Skeletal muscle tissue (tissue), 4 donors: ENCODE measurements around the gene ADIPOR2. TPM values are rescaled to one million over a fixed set of nuclear protein-coding genes. Genes with fewer than 3 reads are reported as not detected.
A peak's percentile ranks its signal among the peaks of the same experiment; 100 is the strongest.

ENCODE experiments used
- H3K27ac ChIP-seq: one replicate; pipeline ENCODE4 v1.7.0; 2013; ENCODE audit warnings: mild to moderate bottlenecking, low read depth, low read length, inconsistent platforms
- H3K27me3 ChIP-seq, 3 donors: one replicate each; pipeline ENCODE4 v1.7.0; 2013; ENCODE audit warnings: low read length in 3 of 3; ENCODE audit not compliant: control insufficient read depth in 3 of 3, insufficient read depth in 3 of 3
- H3K36me3 ChIP-seq, 3 donors: one replicate each; pipeline ENCODE4 v1.7.0; 2013; ENCODE audit warnings: low read length in 3 of 3; ENCODE audit not compliant: control insufficient read depth in 3 of 3, insufficient read depth in 3 of 3
- H3K4me1 ChIP-seq, 3 donors: one replicate each; pipeline ENCODE4 v1.7.0; 2013; ENCODE audit warnings: low read length in 3 of 3, mild to moderate bottlenecking in 3 of 3; ENCODE audit not compliant: control insufficient read depth in 3 of 3, insufficient read depth in 3 of 3
- H3K4me3 ChIP-seq, 3 donors: one replicate each; pipeline ENCODE4 v1.7.0; 2013; ENCODE audit warnings: low read length in 3 of 3
- H3K9ac ChIP-seq, 3 donors: one replicate each; pipeline ENCODE4 v1.7.0; 2013; ENCODE audit warnings: low read length in 3 of 3, mild to moderate bottlenecking in 3 of 3, moderate library complexity in 2 of 3, low read depth in 1 of 3
- H3K9me3 ChIP-seq, 3 donors: one replicate each; pipeline ENCODE4 v1.7.0; 2013; ENCODE audit warnings: low read length in 3 of 3; ENCODE audit not compliant: control insufficient read depth in 3 of 3
- total RNA-seq: library from RNA; depleted of rRNA; stranded (reverse); fragments of >200 nt; gene quantifications from one replicate; pipeline ENCODE4 v1.2.3, GENCODE V29; 2014
- donor health status: Osteomylitis.

Gene ADIPOR2
- total RNA-seq, 1 donor from 2014 or later: 35.5 TPM

DNA sequence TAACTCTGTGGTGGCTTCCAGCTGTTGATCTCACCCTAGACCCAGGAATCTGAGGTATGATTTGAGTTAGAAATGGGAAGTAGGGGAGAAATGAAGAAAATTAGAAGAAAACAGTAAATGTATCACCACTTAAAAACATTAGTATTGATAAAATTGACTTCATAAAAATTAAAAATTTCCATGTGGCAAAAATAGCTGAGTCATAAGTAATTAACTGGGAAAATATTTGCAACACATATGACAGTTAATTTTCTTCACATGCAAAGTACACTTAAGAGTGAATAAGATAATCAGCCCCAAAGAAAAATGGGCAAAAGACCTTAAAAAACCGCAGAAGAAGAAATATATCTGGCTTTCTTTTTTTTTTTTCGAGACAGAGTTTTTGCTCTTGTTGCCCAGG lies 25.5 kb upstream of the ADIPOR2 start:
- Histone ChIP-seq H3K27me3 (peaks cover 0 to 6% (median 0%) of the 10 kb centered on the region in 3 donors), H3K4me1 (peaks cover 3 to 15% (median 7%) of the 10 kb centered on the region in 3 donors), H3K36me3 (no peaks in the 10 kb centered on the region), H3K9ac (no peak overlapping the region), H3K4me3 (no peak overlapping the region), H3K27ac (no peak overlapping the region), H3K9me3 (no peaks in the 10 kb centered on the region)

- no peak overlapping the region for H3K27ac ChIP-seq
- H3K4me1 ChIP-seq: peaks cover 3 to 15% (median 4%) of the 10 kb centered on the region in 3 donors
- peaks cover 0 to 6% (median 0%) of the 10 kb centered on the region in 3 donors for H3K27me3 ChIP-seq
- no peak overlapping the region for H3K9ac ChIP-seq
- H3K4me3 ChIP-seq: no peak overlapping the region
- no peaks in the 10 kb centered on the region for H3K36me3 ChIP-seq
- H3K9me3 ChIP-seq: no peaks in the 10 kb centered on the region
These were observed 24.7 kb upstream of the ADIPOR2 start for GRCh38 chr12:1666215-1666614.

DNA sequence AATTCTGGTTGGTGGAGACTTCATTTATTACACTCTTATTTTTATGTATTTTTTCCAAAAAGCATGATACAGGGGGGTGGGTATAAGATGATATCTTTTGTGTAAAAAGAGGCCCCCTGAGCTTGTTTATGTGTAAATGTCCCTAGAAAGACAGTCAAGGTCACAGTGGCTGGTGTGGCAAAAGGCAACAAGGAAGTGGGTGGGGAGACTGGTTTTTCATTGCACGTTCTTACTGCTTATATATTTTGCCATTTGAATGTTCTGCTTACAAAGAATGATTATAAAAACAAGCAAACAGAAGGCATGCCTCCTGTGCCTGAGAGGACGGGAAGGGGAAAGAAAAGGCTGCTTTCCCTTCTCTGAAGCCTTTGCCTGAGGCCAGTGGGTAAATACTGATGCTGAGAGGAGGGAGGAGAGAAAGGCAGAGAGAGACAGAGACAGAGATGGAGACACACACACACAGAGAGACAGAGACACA lies 24.1 kb upstream of the ADIPOR2 start:
- peak overlapping the region; percentile 10 for H3K27ac ChIP-seq
- no peak overlapping the region for H3K4me3 ChIP-seq
- H3K9ac ChIP-seq: peak overlapping the region in 1 of 3 donors; percentile 63

DNA sequence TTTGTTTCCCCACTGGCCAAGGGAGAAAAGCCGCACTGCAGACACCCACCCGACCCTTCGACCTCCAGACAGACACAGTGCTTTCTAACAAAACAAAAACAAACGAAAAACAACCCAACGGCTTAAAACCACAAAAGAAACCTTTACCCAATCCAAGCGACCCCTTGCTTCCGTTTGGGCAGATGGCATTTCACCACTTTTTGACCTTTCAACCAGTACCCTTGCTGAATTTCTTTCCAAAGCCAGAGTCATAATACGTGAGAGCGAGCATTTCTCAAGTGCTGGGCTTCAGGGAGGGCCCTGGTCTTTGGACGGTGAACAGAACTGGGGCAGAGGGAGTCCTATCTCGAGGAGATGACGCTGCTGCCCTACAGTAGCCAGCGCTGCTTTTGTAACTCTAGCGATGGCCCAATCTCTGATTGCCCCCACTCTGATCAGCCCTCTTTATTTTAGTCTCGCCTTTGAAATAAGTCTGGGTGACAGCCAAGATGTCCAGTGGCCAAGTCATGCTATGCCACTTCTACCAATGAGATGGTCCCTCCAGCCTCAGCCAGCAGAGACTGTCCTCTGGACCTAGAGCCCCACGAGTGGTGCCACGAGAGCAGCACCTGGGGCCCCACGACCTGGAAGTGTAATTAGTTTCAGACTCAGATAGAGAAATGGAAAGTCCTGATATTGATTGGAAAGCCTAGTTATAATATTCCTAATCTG lies 21.9 kb upstream of the ADIPOR2 start:
- Histone ChIP-seq H3K27ac (peak overlapping the region; percentile 75), H3K4me3 (peak overlapping the region in 2 of 3 donors; percentile 29 to 55), H3K27me3 (no peaks in the 10 kb centered on the region), H3K36me3 (no peaks in the 10 kb centered on the region), H3K9ac (peak overlapping the region; percentile 33 to 62 (median 51)), H3K9me3 (no peaks in the 10 kb centered on the region), H3K4me1 (peaks cover 0 to 12% (median 4%) of the 10 kb centered on the region in 3 donors)

More for the DNA sequence above, 24.1 kb upstream of the ADIPOR2 start:
- Histone ChIP-seq H3K27me3 (peaks cover 0 to 6% (median 0%) of the 10 kb centered on the region in 3 donors), H3K36me3 (no peaks in the 10 kb centered on the region), H3K9me3 (no peaks in the 10 kb centered on the region), H3K4me1 (peaks cover 0 to 12% (median 4%) of the 10 kb centered on the region in 3 donors)

DNA sequence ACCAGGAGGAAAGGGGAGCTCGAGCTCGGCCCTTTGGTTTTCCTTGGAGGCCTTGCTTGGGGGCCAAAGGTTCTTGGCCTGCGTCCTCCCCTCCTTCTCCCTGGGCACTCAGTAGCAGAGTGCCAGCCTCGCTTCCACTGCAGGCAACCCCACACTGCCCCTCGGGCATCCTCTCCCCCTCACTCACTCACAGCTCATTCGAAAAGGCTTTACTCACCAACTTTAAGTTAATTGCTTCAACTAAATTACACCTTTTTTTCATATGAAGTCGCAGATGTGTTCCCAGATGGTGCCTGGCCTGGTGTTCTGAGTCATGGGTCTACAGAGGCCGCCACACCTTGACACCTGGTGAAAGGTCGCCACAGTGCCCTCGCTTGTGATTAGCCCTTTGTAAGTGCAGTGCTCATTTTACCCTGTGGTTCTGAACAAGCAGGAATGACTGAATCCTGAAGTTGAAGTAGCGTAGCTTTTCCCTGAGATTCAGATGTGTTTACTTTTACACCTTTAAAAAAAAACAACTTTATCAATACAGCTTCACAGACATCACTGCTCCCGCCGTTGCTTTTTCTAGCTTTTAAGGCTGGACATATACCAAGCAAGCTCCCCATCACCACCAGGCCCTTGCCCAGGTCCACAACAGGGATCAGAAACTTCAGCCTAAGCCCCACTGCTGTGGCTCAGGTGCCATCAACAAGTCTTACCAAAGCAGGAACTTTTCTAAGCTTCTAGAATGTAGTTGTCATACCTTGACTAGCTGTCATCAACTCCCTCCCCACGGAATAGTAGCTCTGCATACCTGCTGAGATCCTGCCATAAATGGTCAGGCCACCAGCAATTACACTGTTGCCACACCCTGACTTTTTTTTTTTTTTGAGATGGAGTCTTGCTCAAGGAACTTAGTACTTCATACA lies 20.3 kb upstream of the ADIPOR2 start:
- no peak overlapping the region for H3K9ac ChIP-seq
- H3K4me1 ChIP-seq: peaks cover 0 to 12% (median 4%) of the 10 kb centered on the region in 3 donors
- H3K9me3 ChIP-seq: no peaks in the 10 kb centered on the region
- no peaks in the 10 kb centered on the region for H3K36me3 ChIP-seq
- H3K27me3 ChIP-seq: no peaks in the 10 kb centered on the region
- H3K4me3 ChIP-seq: no peak overlapping the region
- H3K27ac ChIP-seq: no peak overlapping the region

DNA sequence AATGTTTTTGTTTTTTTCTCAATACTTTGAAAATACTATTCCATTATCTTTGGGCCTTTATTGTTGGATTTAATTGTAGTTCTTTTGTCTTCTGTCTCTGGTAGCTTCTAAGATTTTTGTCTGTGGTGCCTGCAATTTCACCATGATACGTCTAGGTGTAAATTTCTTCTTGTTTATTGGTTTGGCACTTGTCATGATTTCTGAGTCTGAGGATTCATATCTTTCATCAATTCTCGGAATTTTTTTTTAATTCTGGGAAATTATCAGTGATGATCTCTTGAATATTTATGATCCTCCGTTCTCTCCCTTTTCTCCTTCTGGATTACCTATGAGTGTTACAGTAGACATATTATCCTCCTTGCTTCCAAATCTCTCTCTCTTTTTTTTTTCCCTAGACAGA lies 14.8 kb upstream of the ADIPOR2 start:
- Histone ChIP-seq H3K4me3 (no peak overlapping the region), H3K4me1 (no peaks in the 10 kb centered on the region), H3K27ac (no peak overlapping the region), H3K27me3 (no peaks in the 10 kb centered on the region), H3K36me3 (no peaks in the 10 kb centered on the region), H3K9me3 (no peaks in the 10 kb centered on the region), H3K9ac (no peak overlapping the region)

DNA sequence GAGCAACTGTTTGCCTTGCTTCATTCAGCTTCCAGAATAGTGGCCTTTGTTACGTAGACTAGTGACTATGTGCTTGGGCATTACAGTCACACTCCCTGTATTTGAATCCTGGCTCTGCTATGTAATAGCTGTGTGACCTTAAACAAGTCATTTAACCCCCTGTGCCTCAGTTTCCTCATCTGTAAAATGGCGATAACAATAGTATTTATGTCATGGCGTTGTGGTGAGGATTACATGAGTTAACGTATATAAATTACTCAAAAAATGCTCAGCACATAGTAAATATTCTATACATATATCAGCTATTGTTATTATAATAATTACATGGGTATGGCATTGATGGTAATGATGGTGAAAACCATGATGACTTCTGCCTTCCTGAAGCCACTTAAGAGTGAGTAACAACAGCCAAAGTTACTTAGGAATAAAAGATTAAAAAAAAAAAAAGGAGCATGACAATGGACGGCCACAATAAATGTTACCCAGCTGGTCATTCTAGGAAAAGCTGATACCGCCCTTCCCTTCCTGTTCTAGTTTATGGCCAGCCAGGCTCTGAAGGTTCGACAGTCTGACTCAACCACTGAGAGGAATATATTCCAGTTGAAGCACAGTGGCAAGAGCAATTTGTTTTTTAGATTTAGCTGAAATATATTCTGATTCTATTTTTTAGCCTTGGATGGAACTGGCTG lies 9.9 kb upstream of the ADIPOR2 start:
- Histone ChIP-seq H3K27me3 (no peaks in the 10 kb centered on the region), H3K4me1 (no peaks in the 10 kb centered on the region), H3K27ac (no peak overlapping the region)

DNA sequence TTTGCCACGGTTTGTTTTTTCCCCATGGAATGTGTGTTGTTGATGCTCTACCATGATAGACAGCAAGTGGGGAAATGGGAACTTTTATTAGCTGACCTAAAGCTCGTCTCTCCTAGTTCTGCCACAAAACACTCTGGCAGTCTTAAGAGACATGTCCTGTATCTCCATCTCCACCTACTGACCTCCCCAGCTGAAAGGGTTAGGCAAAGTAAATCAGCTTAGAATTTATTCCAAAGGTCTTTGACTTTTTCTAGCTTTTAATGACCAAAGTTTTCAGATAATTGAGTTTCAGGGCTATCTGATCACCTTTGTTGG lies 9.4 kb upstream of the ADIPOR2 start:
- Histone ChIP-seq H3K9me3 (no peaks in the 10 kb centered on the region), H3K27ac (no peak overlapping the region), H3K4me3 (no peak overlapping the region), H3K9ac (no peak overlapping the region), H3K4me1 (no peaks in the 10 kb centered on the region), H3K36me3 (no peaks in the 10 kb centered on the region), H3K27me3 (no peaks in the 10 kb centered on the region)

More for the DNA sequence above, 9.9 kb upstream of the ADIPOR2 start:
- Histone ChIP-seq H3K36me3 (no peaks in the 10 kb centered on the region), H3K4me3 (no peak overlapping the region), H3K9ac (no peak overlapping the region), H3K9me3 (no peaks in the 10 kb centered on the region)

DNA sequence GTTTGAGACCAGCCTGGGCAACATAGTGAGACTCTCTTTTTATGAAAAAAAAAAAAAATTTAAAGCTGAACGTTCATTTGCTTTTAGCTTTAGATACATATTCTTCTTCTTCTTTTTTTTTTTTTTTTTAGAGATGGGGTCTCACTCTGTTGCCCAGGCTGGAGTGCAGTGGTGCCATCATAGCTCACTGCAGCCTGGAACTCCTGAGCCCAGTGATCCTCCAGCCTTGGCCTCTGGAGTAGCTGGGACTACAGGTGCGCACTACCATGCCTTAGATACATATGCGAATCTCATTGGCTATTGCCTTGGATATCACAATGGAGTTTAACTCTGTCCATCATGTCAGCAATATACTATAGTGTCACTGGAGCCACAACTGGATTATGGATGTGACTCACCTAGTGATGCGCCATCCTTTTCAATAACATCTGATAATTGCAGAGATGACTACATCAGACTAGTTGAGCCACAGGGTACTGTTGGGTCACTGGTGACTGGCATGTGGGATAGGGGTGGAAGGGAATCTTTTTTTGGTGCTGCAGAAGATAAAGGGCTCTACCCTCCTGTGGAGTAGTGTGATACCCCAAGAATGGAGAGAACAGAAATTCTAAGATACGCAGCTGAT lies 2.7 kb upstream of the ADIPOR2 start:
- H3K27ac ChIP-seq: no peak overlapping the region
- H3K36me3 ChIP-seq: no peaks in the 10 kb centered on the region
- no peaks in the 10 kb centered on the region for H3K9me3 ChIP-seq
- no peaks in the 10 kb centered on the region for H3K27me3 ChIP-seq
- no peak overlapping the region for H3K4me3 ChIP-seq
- H3K9ac ChIP-seq: no peak overlapping the region
- peaks cover 8 to 16% (median 11%) of the 10 kb centered on the region in 3 donors for H3K4me1 ChIP-seq
